GM19351 (cell line): ENCODE results near the gene NEDD9.
A peak's percentile ranks its signal among the peaks of the same experiment; 100 is the strongest.

Experiments used
- ATAC-seq: cut with Tn5 transposase; IDR thresholded peaks from one replicate; pipeline ENCODE4 v1.9.1; 2021; ENCODE audit warnings: mild to moderate bottlenecking, moderate library complexity; ENCODE audit not compliant: unreplicated experiment

Gene NEDD9

DNA sequence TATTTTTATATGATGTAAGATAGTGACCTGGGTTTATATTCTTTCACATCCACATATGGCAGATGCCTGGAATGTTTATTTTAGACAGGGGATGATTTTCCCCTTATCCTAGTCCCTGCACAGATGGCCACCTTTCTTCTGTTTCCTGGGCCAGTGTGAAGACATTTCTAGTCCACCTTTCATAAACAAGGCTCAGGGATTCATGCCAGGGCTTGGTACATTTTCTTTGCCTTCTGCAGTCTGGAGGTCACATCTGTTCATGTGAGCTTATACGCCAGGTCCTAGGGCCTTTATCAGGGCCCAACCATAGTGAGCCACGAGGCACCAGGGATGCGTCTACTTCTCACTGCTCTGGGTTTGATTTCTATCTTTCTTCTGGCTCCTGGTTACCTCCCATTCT lies 82.9 kb downstream of the NEDD9 start:
- ATAC-seq, result no peak

- ATAC-seq, result no peak
These were observed 86.2 kb downstream of the NEDD9 start for GRCh38 chr6:11146117-11146826.

- ATAC-seq, result peak; percentile 91
These were observed 88.0 kb downstream of the NEDD9 start for GRCh38 chr6:11144393-11144851.

GRCh38 chr6:11143394-11144371 lies 88.8 kb downstream of the NEDD9 start:
- ATAC-seq, result no peak

DNA sequence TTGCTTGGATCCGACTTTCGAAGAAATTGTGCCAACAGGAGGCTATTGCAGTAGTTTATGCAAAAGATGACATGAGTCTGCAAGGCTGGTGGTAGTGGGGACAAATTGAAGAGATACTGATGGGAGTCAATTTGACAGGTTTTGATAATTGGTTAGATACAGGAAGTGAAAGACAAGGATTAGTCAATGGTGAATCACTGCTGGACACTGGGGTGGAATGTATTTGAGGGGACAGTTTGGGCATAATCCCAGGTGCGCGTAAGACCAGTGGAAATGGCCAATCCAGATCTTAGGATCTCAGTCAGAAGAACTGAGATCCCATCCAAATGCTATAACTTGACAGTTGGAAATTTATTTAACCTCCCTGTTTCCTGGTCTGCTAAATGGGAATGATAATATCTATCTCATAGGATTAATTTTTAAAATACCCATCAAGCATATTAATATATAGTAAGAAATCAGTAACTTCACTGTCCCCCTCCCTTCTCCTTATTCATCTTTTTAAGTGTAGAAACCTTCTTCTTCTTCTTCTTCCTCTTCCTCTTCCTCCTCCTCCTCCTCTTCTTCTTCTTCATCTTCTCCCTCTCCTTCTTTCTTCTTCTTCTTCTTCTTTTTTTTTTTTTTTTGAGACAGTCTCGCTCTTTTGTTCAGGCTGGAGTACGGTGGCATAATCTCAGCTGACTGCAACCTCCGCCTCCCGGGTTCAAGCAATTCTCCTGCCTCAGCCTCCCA lies 90.0 kb downstream of the NEDD9 start:
- ATAC-seq, result no peak

DNA sequence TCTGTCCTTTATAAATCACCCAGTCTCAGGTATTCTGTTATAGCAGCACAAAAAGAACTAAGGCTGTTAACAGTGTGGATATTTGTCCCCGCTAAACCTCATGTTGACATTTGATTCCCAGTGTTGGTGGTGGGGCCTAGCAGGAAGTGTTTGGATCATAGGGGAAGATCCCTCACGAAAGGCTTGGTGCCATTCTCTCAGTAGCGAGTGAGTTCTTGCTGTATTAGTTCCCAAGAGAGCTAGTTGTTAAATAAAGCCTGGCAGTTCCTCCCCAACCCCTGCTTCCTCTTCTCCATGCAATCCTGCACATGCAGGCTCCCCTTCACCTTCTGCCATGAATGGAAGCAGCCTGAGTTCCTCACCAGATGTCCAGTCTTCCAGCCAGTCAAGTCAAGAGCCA lies 91.2 kb downstream of the NEDD9 start:
- ATAC-seq, result no peak

DNA sequence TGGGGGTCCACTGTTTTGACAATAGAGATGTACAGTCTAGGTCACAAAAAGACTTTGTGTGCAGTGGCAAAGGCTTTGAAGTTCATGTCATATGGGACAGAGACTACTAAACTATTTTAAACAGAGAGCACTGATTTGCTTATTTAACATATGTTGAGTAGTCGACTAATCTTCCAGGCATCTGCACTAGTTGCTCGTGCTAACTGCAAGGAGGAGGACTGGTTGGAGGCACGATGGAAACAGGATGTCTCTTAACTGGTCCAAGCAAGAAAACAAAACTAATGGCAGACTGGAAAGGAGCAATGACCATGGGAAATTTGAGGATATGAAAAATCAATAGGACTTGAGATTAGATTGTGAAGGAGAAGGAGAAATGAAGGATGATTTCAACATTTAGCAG lies 92.4 kb downstream of the NEDD9 start:
- no peak for ATAC-seq

DNA sequence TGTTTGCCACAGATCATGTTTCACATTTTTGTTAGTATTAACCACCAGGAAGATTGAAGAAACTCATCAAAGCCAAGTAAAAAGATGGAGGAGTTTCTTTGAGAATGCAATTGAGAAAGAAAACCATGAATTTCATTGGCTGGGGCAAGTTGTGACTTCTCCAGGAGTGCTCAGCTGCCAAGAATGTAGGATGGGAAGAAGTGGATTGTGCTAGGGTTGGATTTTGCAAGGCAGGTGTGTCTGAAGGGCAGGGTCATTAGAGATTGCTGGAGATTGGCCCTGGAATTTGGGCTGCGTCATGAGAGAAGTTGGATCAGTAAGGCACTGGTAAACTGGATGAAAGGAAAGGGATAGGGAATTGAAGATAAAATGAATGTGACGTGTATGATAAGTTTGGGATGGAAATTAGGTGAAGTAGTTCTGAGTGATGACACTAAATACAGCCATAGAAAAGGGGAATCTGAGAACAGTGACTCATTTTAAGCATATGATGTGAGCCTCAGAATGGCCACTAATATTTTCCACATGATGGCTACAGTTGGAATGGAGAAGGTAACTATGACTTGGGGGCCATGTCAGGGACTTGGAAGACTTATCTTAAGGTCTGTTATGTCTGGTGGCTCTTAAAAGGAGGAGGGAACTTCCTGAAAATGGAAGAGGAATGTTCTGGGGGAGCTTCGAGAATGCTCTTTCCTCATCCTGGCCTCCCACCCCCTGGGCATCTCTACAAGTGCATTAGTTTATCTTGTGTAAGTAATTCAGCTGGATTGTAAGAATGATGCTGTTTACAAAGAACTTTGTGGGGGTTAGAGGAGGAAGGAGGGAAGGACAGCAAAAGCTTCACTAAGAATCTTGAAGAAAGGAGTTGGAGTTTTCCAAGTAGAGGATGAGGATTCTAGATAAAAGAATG lies 93.2 kb downstream of the NEDD9 start:
- peak; percentile 74 for ATAC-seq

GRCh38 chr6:11136809-11137208 lies 95.7 kb downstream of the NEDD9 start:
- no peak for ATAC-seq
